ENCODE data around the gene IL31. TPM values are rescaled to one million over a fixed set of nuclear protein-coding genes. Genes with fewer than 3 reads are reported as not detected.

IL31 gene
- total and polyA plus RNA-seq, 3 experiments from 2014 or later: 4.1 to 5.1 TPM; not detected in 1

- no peak overlapping the region for H3K27ac ChIP-seq (ENCODE audit: low read depth, low read length)
- no peak overlapping the region for H3K27ac Mint-ChIP-seq
- POLR2A ChIA-PET: no interaction called here
- H3K4me1 ChIP-seq (ENCODE audit: insufficient read depth, low read length): no peaks in the 10 kb centered on the region
- CTCF ChIA-PET: interaction anchor here (1.0 to 1.3 kb wide), 2 partner anchors 33 to 51 kb away, joined by 5 read pairs; no protein-coding TSS in a partner anchor
- no peaks in the 10 kb centered on the region for H3K4me1 Mint-ChIP-seq
- H3K4me3 ChIP-seq (ENCODE audit: low read length): no peak overlapping the region
- peaks cover 4 to 71% (median 10%) of the 10 kb centered on the region in 3 donors for H3K36me3 Mint-ChIP-seq
- H3K27me3 Mint-ChIP-seq: no peaks in the 10 kb centered on the region
- no peaks in the 10 kb centered on the region for H3K9me3 Mint-ChIP-seq
- no peak overlapping the region for H3K4me3 Mint-ChIP-seq
- peaks cover 22% of the 10 kb centered on the region for H3K36me3 ChIP-seq (ENCODE audit: insufficient read depth, low read length)
- DNase-seq: no peak
- no peaks in the 10 kb centered on the region for H3K27me3 ChIP-seq (ENCODE audit: insufficient read depth, low read length, poor library complexity, severe bottlenecking)
- H3K9me3 ChIP-seq (ENCODE audit: low read length): no peaks in the 10 kb centered on the region
Measured at GRCh38 chr12:122139266-122139665, 34.8 kb downstream of the IL31 start.

DNA sequence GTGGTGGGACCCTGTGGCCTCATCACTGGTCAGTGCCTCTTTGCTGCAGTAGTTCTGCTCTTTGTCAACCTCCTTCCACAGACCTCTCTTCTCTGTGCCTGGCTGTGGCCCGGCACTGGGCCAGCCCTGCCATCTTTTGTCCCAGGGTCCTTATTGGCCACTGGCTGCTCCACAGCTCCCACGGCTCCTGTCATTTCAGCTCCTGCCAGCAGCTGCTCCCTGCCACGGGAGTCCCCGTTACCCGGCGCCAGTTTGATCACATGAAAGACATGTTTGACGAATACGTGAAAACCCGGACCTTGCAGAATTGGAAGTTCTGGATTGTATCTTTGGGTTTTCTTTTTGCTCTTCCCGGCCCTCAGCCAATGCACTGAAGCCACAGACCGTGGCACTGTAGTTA lies 35.4 kb downstream of the IL31 start:
- H3K36me3 ChIP-seq (ENCODE audit: insufficient read depth, low read length): peaks cover 19% of the 10 kb centered on the region
- H3K9me3 Mint-ChIP-seq: no peaks in the 10 kb centered on the region
- H3K36me3 Mint-ChIP-seq: peaks cover under 1 to 71% (median 10%) of the 10 kb centered on the region in 3 donors
- CTCF ChIA-PET: interaction anchor here (1.0 kb wide), 1 partner anchor 32 kb away, joined by 5 read pairs; no protein-coding TSS in a partner anchor
- H3K27me3 Mint-ChIP-seq: no peaks in the 10 kb centered on the region
- H3K27ac Mint-ChIP-seq: peak overlapping the region in 1 of 8 donors; percentile 33
- no peaks in the 10 kb centered on the region for H3K27me3 ChIP-seq (ENCODE audit: insufficient read depth, low read length, poor library complexity, severe bottlenecking)
- no peak overlapping the region for H3K27ac ChIP-seq (ENCODE audit: low read depth, low read length)
- H3K4me1 ChIP-seq (ENCODE audit: insufficient read depth, low read length): no peaks in the 10 kb centered on the region
- H3K4me3 Mint-ChIP-seq: no peak overlapping the region
- POLR2A ChIA-PET: no interaction called here
- DNase-seq: no peak
- no peak overlapping the region for H3K4me3 ChIP-seq (ENCODE audit: low read length)
- no peaks in the 10 kb centered on the region for H3K9me3 ChIP-seq (ENCODE audit: low read length)
- H3K4me1 Mint-ChIP-seq: no peaks in the 10 kb centered on the region

DNA sequence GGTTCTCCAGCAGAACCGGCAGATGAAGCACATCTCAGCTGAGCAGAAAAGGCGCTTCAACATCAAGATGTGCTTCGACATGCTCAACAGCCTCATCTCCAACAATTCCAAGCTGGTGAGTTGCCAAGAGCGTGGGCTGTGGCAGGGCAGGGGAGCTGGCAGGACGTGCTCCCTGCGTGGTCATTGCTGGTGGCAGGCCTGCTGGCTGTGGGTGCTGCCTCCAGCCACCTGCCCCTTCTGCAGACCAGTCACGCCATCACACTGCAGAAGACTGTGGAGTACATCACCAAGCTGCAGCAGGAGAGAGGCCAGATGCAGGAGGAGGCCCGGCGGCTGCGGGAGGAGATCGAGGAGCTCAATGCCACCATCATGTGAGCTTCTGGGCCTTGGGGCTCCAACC lies 35.8 kb downstream of the IL31 start:
- Histone ChIP-seq H3K4me3 (ENCODE audit: low read length) (no peak overlapping the region), H3K36me3 (ENCODE audit: insufficient read depth, low read length) (peaks cover 19% of the 10 kb centered on the region), H3K9me3 (ENCODE audit: low read length) (no peaks in the 10 kb centered on the region), H3K27ac (ENCODE audit: low read depth, low read length) (no peak overlapping the region), H3K27me3 (ENCODE audit: insufficient read depth, low read length, poor library complexity, severe bottlenecking) (no peaks in the 10 kb centered on the region), H3K4me1 (ENCODE audit: insufficient read depth, low read length) (no peaks in the 10 kb centered on the region)
- Mint-ChIP-seq H3K27ac (no peak overlapping the region), H3K4me1 (no peaks in the 10 kb centered on the region), H3K4me3 (no peak overlapping the region), H3K9me3 (no peaks in the 10 kb centered on the region), H3K36me3 (peaks cover 0 to 71% (median 9%) of the 10 kb centered on the region in 3 donors), H3K27me3 (no peaks in the 10 kb centered on the region)
- ChIA-PET POLR2A (interaction anchor here (0.5 kb wide), 1 partner anchor 129 kb away, joined by 3 read pairs; no protein-coding TSS in a partner anchor), CTCF (interaction anchor here (1.2 kb wide), 1 partner anchor 15 kb away, joined by 3 read pairs; no protein-coding TSS in a partner anchor)
- DNase-seq: no peak

- H3K27ac ChIP-seq (ENCODE audit: low read depth, low read length): no peak overlapping the region
- DNase-seq: no peak
- no peaks in the 10 kb centered on the region for H3K4me1 ChIP-seq (ENCODE audit: insufficient read depth, low read length)
- H3K36me3 ChIP-seq (ENCODE audit: insufficient read depth, low read length): peaks cover 19% of the 10 kb centered on the region
- Mint-ChIP-seq H3K4me1 (no peaks in the 10 kb centered on the region), H3K36me3 (peaks cover 0 to 72% (median 9%) of the 10 kb centered on the region in 3 donors), H3K4me3 (no peak overlapping the region), H3K27me3 (no peaks in the 10 kb centered on the region), H3K9me3 (no peaks in the 10 kb centered on the region), H3K27ac (no peak overlapping the region)
- ChIA-PET CTCF (interaction anchor here (0.6 to 1.2 kb wide), 2 partner anchors 15 to 45 kb away, joined by 3 read pairs; no protein-coding TSS in a partner anchor), POLR2A (interaction anchor here (0.5 kb wide), 1 partner anchor 129 kb away, joined by 3 read pairs; no protein-coding TSS in a partner anchor)
- H3K27me3 ChIP-seq (ENCODE audit: insufficient read depth, low read length, poor library complexity, severe bottlenecking): no peaks in the 10 kb centered on the region
- no peak overlapping the region for H3K4me3 ChIP-seq (ENCODE audit: low read length)
- H3K9me3 ChIP-seq (ENCODE audit: low read length): no peaks in the 10 kb centered on the region
Measured at GRCh38 chr12:122137681-122138080, 36.3 kb downstream of the IL31 start.

- Histone ChIP-seq H3K27me3 (ENCODE audit: insufficient read depth, low read length, poor library complexity, severe bottlenecking) (no peaks in the 10 kb centered on the region), H3K9me3 (ENCODE audit: low read length) (no peaks in the 10 kb centered on the region), H3K4me1 (ENCODE audit: insufficient read depth, low read length) (no peaks in the 10 kb centered on the region), H3K27ac (ENCODE audit: low read depth, low read length) (no peak overlapping the region), H3K36me3 (ENCODE audit: insufficient read depth, low read length) (peaks cover 15% of the 10 kb centered on the region), H3K4me3 (ENCODE audit: low read length) (no peak overlapping the region)
- Mint-ChIP-seq H3K27me3 (no peaks in the 10 kb centered on the region), H3K36me3 (peaks cover 0 to 72% (median 9%) of the 10 kb centered on the region in 3 donors), H3K27ac (no peak overlapping the region), H3K9me3 (no peaks in the 10 kb centered on the region), H3K4me1 (no peaks in the 10 kb centered on the region), H3K4me3 (no peak overlapping the region)
- POLR2A ChIA-PET: no interaction called here
- no peak for DNase-seq
- CTCF ChIA-PET: interaction anchor here (0.6 to 1.2 kb wide), 2 partner anchors 14 to 45 kb away, joined by 3 read pairs; no protein-coding TSS in a partner anchor
Measured at GRCh38 chr12:122137229-122137628, 36.8 kb downstream of the IL31 start.

GRCh38 chr12:122135437-122136031 lies 38.5 kb downstream of the IL31 start:
- CTCF ChIA-PET: no interaction called here
- no peaks in the 10 kb centered on the region for H3K27me3 ChIP-seq (ENCODE audit: insufficient read depth, low read length, poor library complexity, severe bottlenecking)

DNA sequence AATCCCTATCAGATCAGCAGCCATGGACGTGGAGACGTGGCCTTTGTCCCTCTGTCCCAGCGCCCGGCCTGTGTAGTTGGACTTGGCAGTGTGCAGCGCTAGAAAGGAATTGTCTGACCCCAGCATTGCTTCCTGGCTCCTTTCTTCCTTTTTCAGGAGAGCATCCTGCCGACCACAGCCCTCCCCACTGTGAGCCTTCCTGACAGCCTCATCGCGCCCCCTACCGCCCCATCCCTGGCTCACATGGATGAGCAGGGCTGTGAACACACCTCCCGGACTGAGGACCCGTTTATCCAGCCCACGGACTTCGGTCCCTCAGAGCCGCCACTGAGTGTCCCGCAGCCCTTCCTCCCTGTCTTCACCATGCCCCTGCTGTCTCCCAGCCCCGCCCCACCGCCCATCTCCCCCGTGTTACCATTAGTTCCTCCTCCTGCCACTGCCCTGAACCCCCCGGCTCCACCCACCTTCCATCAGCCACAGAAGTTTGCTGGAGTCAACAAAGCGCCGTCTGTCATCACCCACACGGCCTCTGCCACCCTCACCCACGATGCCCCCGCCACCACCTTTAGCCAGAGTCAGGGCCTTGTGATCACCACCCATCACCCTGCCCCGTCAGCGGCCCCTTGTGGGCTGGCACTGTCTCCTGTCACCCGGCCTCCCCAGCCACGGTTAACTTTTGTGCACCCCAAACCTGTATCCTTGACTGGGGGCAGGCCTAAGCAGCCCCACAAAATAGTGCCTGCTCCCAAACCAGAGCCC lies 40.6 kb downstream of the IL31 start:
- CTCF ChIA-PET: interaction anchor here (1.4 kb wide), 1 partner anchor 34 kb away, joined by 6 read pairs; no protein-coding TSS in a partner anchor
- Histone ChIP-seq H3K4me3 (ENCODE audit: low read length) (no peak overlapping the region), H3K27ac (ENCODE audit: low read depth, low read length) (no peak overlapping the region), H3K27me3 (ENCODE audit: insufficient read depth, low read length, poor library complexity, severe bottlenecking) (no peaks in the 10 kb centered on the region), H3K9me3 (ENCODE audit: low read length) (no peaks in the 10 kb centered on the region), H3K4me1 (ENCODE audit: insufficient read depth, low read length) (no peaks in the 10 kb centered on the region), H3K36me3 (ENCODE audit: insufficient read depth, low read length) (peaks cover 23% of the 10 kb centered on the region)
- no peaks in the 10 kb centered on the region for H3K27me3 Mint-ChIP-seq
- peak overlapping the region in 1 of 7 donors; percentile 18 for H3K4me3 Mint-ChIP-seq
- POLR2A ChIA-PET: no interaction called here
- DNase-seq: peak in 1 of 5 donors; percentile 44
- H3K27ac Mint-ChIP-seq: no peak overlapping the region
- peaks cover 0 to 77% (median 13%) of the 10 kb centered on the region in 3 donors for H3K36me3 Mint-ChIP-seq
- no peaks in the 10 kb centered on the region for H3K9me3 Mint-ChIP-seq
- peaks cover 0 to 4% (median 0%) of the 10 kb centered on the region in 3 donors for H3K4me1 Mint-ChIP-seq

More at GRCh38 chr12:122135437-122136031, 38.5 kb downstream of the IL31 start:
- POLR2A ChIA-PET: no interaction called here
- DNase-seq: no peak
- Histone ChIP-seq H3K9me3 (ENCODE audit: low read length) (no peaks in the 10 kb centered on the region), H3K36me3 (ENCODE audit: insufficient read depth, low read length) (peaks cover 7% of the 10 kb centered on the region), H3K4me1 (ENCODE audit: insufficient read depth, low read length) (no peaks in the 10 kb centered on the region), H3K4me3 (ENCODE audit: low read length) (no peak overlapping the region), H3K27ac (ENCODE audit: low read depth, low read length) (no peak overlapping the region)
- peaks cover 0 to 72% (median 12%) of the 10 kb centered on the region in 3 donors for H3K36me3 Mint-ChIP-seq
- peak overlapping the region in 1 of 8 donors; percentile 32 for H3K27ac Mint-ChIP-seq
- H3K4me3 Mint-ChIP-seq: no peak overlapping the region
- H3K27me3 Mint-ChIP-seq: no peaks in the 10 kb centered on the region
- H3K4me1 Mint-ChIP-seq: peaks cover 0 to 4% (median 0%) of the 10 kb centered on the region in 3 donors
- H3K9me3 Mint-ChIP-seq: no peaks in the 10 kb centered on the region

DNA sequence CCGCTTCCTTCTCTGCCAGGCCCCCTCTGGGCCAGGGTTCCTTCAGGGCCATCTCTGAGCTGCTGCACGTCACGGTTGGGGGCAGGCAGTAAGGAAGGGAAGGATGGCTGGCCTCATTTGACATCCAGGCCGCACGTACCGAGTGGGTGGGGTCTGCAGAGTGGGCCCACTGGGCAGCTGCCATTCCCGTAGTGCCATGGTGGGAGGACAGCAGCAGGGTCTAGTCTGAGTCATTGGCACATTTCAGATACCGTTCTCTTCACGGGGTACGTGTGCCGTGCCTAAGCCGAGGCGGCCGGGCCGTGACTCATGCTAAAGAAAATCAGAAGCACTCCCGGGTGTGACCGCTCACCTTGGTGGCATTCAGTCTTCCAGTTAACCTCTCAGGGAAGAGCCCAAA lies 43.9 kb downstream of the IL31 start:
- Mint-ChIP-seq H3K27ac (no peak overlapping the region), H3K9me3 (no peaks in the 10 kb centered on the region), H3K4me1 (peaks cover 4 to 21% (median 8%) of the 10 kb centered on the region in 3 donors), H3K27me3 (no peaks in the 10 kb centered on the region), H3K4me3 (no peak overlapping the region), H3K36me3 (peaks cover 0 to 81% (median 16%) of the 10 kb centered on the region in 3 donors)
- H3K9me3 ChIP-seq (ENCODE audit: low read length): no peaks in the 10 kb centered on the region
- H3K27ac ChIP-seq (ENCODE audit: low read depth, low read length): no peak overlapping the region
- no peaks in the 10 kb centered on the region for H3K27me3 ChIP-seq (ENCODE audit: insufficient read depth, low read length, poor library complexity, severe bottlenecking)
- no peak overlapping the region for H3K4me3 ChIP-seq (ENCODE audit: low read length)
- no peaks in the 10 kb centered on the region for H3K4me1 ChIP-seq (ENCODE audit: insufficient read depth, low read length)
- peaks cover 36% of the 10 kb centered on the region for H3K36me3 ChIP-seq (ENCODE audit: insufficient read depth, low read length)
- CTCF ChIA-PET: interaction anchor here (1.2 to 1.5 kb wide), 3 partner anchors 76 to 225 kb away, joined by 3 to 6 read pairs (median 4); no protein-coding TSS in a partner anchor
- no peak for DNase-seq
- POLR2A ChIA-PET: no interaction called here

All from CD8-positive, alpha-beta memory T cell (primary cell).